ENCODE results near the gene PRSS3.

DNA sequence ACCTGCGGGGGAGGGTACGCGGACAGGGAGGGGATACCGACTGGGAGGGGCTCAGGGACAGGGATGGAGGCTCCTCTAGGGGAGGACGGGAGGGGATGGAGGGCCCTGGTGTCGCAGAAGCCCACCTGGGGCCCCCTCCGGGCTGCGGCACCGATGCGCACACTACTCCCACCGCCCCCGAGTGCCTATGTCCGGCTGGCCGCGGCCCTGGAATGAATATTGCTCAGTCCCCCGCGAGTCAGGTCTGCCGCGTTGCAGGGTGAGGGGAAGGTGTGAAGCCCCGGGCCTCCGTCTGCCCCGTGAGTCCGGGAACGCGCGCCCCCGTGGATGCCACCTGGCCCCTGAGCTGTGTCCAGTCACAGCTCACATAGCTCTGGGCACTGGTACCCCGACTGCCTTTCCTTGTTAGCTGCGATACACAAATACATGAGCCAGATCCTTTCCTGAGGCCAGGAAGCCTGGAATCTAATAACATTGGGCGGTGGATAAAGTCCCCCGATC, 44.5 kb upstream of the PRSS3 start:
- no peak for TF ChIP-seq TAF1 (IDR thresholded peaks at IDR 0.05; ENCODE audit: low read depth, low read length)
- TF ChIP-seq POLR2AphosphoS5 (IDR thresholded peaks at IDR 0.05; ENCODE audit: low read depth, low read length), result no peak

All from GM12891 (cell line).